ENCODE measurements around the gene FUS.
A peak's percentile ranks its signal among the peaks of the same experiment; 100 is the strongest.

DNA sequence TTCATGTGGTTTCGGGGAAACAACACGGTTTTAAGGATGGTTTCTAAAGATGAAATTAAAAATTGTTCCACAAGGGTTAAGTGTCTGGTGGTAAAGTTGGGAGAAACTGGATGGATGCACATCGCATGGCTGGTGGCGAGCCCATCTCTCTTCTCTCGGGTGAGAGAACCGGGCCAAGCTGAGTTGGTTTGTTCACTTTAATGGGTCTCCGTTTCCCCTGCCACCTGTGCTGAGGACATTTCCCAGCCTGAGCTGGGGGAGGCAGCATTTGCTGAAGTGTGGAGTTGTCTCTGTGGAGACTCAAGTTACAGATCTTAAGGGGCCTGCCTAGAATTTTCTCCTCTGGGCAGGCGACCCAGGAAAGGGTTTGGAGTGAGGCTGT, 7.9 kb downstream of the FUS start:
- TF ChIP-seq POLR2AphosphoS5 (IDR thresholded peaks at IDR 0.05) (peak in 1 of 3 donors; percentile 30), POLR2A (IDR thresholded peaks at IDR 0.05) (no peak)
- TF ChIP-seq, protein P1, sequence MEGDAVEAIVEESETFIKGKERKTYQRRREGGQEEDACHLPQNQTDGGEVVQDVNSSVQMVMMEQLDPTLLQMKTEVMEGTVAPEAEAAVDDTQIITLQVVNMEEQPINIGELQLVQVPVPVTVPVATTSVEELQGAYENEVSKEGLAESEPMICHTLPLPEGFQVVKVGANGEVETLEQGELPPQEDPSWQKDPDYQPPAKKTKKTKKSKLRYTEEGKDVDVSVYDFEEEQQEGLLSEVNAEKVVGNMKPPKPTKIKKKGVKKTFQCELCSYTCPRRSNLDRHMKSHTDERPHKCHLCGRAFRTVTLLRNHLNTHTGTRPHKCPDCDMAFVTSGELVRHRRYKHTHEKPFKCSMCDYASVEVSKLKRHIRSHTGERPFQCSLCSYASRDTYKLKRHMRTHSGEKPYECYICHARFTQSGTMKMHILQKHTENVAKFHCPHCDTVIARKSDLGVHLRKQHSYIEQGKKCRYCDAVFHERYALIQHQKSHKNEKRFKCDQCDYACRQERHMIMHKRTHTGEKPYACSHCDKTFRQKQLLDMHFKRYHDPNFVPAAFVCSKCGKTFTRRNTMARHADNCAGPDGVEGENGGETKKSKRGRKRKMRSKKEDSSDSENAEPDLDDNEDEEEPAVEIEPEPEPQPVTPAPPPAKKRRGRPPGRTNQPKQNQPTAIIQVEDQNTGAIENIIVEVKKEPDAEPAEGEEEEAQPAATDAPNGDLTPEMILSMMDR (IDR thresholded peaks at IDR 0.05 in 8 of 11, conservative IDR thresholded peaks at IDR 0.05 in 3 of 11), result no peak
